ENCODE data around the gene TRPM6.
"Not testable (repeated sequence)": the region's sequence is repeated elsewhere in the genome, so short reads cannot be mapped to it uniquely, and the experiment has no call there.

Gene TRPM6, protein sequence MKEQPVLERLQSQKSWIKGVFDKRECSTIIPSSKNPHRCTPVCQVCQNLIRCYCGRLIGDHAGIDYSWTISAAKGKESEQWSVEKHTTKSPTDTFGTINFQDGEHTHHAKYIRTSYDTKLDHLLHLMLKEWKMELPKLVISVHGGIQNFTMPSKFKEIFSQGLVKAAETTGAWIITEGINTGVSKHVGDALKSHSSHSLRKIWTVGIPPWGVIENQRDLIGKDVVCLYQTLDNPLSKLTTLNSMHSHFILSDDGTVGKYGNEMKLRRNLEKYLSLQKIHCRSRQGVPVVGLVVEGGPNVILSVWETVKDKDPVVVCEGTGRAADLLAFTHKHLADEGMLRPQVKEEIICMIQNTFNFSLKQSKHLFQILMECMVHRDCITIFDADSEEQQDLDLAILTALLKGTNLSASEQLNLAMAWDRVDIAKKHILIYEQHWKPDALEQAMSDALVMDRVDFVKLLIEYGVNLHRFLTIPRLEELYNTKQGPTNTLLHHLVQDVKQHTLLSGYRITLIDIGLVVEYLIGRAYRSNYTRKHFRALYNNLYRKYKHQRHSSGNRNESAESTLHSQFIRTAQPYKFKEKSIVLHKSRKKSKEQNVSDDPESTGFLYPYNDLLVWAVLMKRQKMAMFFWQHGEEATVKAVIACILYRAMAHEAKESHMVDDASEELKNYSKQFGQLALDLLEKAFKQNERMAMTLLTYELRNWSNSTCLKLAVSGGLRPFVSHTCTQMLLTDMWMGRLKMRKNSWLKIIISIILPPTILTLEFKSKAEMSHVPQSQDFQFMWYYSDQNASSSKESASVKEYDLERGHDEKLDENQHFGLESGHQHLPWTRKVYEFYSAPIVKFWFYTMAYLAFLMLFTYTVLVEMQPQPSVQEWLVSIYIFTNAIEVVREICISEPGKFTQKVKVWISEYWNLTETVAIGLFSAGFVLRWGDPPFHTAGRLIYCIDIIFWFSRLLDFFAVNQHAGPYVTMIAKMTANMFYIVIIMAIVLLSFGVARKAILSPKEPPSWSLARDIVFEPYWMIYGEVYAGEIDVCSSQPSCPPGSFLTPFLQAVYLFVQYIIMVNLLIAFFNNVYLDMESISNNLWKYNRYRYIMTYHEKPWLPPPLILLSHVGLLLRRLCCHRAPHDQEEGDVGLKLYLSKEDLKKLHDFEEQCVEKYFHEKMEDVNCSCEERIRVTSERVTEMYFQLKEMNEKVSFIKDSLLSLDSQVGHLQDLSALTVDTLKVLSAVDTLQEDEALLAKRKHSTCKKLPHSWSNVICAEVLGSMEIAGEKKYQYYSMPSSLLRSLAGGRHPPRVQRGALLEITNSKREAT (N-terminal part only)

DNA sequence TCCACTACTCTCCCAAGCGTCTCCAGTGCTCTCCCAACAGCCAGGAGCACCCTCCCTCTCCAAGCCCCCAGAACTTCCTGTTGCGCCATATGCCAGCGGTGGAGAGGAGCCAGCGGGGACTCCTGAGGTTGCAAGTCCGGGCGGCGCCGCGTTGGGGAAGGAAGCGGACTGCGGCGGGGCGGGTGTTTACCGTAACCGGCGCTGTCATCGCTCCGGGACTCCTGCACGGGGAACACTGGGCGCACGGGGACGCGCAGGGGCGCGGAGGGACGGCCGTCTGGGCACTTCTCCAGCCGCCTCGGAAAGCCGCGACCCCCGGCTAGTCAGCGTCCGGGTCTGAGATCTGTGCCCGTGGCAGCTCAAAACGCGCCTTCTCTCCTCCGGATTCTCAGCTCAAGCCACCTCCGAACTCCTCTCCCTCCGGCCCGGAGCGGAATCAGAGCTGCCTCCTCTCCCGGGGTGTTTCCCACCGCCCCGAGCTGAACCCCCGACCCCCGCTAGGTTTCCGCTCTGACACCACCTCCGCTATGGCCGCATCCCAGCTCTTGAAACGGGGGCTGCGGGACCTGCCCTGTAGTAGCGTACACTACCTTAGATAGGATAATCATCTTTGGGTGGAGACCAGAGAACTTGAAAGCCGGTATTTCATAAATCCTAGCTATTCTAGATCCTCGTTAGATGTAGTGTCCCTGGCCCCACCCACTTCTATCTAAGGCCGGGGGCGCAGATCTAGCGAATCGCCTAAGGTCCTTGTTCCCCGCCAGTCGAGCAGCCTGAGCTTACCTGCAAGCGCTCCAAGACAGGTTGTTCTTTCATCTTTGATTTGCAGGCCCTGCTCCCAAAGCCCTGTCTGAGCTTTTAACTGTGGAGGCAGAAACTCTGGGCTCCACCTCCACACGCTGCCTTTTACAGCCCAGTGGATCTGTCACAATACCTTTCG, at the start of gene TRPM6:
TRPM6 (minus strand) TSS at position 881 of the 940 bp plus-strand sequence; CDS start at position 816, 65 bp downstream.
- peak within 1 kb of the TSS; percentile 68 to 69 for H3K4me3 ChIP-seq (ENCODE audit: low read length in 2 of 2)
- peak within 1 kb of the TSS; percentile 67 to 74 for H3K27ac ChIP-seq (ENCODE audit: low read depth in 2 of 2, low read length in 2 of 2)
- H3K9ac ChIP-seq (ENCODE audit: low read depth in 1 of 2, low read length in 2 of 2) = peak within 1 kb of the TSS; percentile 44 to 70

DNA sequence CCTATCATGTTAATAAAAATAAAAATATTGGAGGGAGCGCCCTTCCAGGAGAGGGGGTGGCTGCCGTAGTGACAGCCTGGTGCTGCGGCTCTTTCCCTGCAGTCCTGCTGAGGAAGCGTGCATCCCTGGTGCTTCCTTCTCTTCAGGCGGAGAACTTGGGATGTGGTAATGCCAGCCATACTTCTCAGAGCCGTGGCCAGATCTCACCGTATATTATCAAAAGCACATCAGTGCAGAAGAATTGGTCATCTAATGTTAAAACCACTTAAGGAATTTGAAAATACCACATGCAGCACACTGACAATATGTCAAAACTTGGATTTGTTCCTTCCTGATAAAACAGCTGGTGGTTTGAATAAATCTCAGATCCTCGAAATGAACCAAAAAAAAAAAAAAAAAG, 47.3 kb upstream of the TRPM6 start:
- no peak overlapping the region for H3K4me3 ChIP-seq (ENCODE audit: low read length in 2 of 2)
- no peaks in the 10 kb centered on the region for H3K36me3 ChIP-seq (ENCODE audit: control insufficient read depth in 2 of 2, insufficient read depth in 2 of 2, low read length in 2 of 2)
- H3K27ac ChIP-seq (ENCODE audit: low read depth in 2 of 2, low read length in 2 of 2) = no peak overlapping the region
- no peaks in the 10 kb centered on the region for H3K4me1 ChIP-seq (ENCODE audit: control insufficient read depth in 2 of 2, insufficient read depth in 2 of 2, low read length in 2 of 2)
- no peaks in the 10 kb centered on the region for H3K9me3 ChIP-seq (ENCODE audit: control insufficient read depth in 2 of 2, low read length in 2 of 2)
- H3K27me3 ChIP-seq (ENCODE audit: control insufficient read depth in 2 of 2, insufficient read depth in 2 of 2, low read length in 2 of 2) = no peaks in the 10 kb centered on the region
- H3K9ac ChIP-seq (ENCODE audit: low read depth in 1 of 2, low read length in 2 of 2) = no peak overlapping the region

More for the DNA sequence above, at the start of gene TRPM6:
- peaks cover 0 to 7% of the 10 kb centered on the region in 2 donors for H3K4me1 ChIP-seq (ENCODE audit: control insufficient read depth in 2 of 2, insufficient read depth in 2 of 2, low read length in 2 of 2)
- no peaks in the 10 kb centered on the region for H3K36me3 ChIP-seq (ENCODE audit: control insufficient read depth in 2 of 2, insufficient read depth in 2 of 2, low read length in 2 of 2)
- H3K9me3 ChIP-seq (ENCODE audit: control insufficient read depth in 2 of 2, low read length in 2 of 2) = no peaks in the 10 kb centered on the region
- H3K27me3 ChIP-seq (ENCODE audit: control insufficient read depth in 2 of 2, insufficient read depth in 2 of 2, low read length in 2 of 2) = no peaks in the 10 kb centered on the region

DNA sequence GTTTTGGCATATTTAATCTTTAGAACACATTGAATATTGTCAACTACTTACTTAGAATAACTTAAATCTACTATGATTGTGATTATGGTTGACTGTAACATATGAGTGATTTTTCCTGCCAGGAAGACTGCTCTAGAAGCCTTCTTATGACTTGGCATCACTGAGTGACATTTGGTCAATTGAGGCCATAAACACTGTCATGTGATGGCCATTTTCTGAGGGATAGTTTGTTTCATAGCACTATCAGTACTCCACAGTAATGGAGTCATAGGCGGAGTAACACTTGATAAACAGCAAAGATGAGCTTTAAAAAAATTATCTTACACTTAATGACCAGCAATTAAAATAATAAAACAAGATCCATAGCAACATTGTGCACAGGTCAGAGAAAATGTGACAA, 34.0 kb upstream of the TRPM6 start:
- Histone ChIP-seq H3K27me3 (ENCODE audit: control insufficient read depth in 2 of 2, insufficient read depth in 2 of 2, low read length in 2 of 2) (no peaks in the 10 kb centered on the region), H3K27ac (ENCODE audit: low read depth in 2 of 2, low read length in 2 of 2) (no peak overlapping the region), H3K9ac (ENCODE audit: low read depth in 1 of 2, low read length in 2 of 2) (no peak overlapping the region), H3K4me1 (ENCODE audit: control insufficient read depth in 2 of 2, insufficient read depth in 2 of 2, low read length in 2 of 2) (peaks cover 2 to 4% of the 10 kb centered on the region in 2 donors), H3K9me3 (ENCODE audit: control insufficient read depth in 2 of 2, low read length in 2 of 2) (no peaks in the 10 kb centered on the region), H3K4me3 (ENCODE audit: low read length in 2 of 2) (no peak overlapping the region), H3K36me3 (ENCODE audit: control insufficient read depth in 2 of 2, insufficient read depth in 2 of 2, low read length in 2 of 2) (no peaks in the 10 kb centered on the region)

DNA sequence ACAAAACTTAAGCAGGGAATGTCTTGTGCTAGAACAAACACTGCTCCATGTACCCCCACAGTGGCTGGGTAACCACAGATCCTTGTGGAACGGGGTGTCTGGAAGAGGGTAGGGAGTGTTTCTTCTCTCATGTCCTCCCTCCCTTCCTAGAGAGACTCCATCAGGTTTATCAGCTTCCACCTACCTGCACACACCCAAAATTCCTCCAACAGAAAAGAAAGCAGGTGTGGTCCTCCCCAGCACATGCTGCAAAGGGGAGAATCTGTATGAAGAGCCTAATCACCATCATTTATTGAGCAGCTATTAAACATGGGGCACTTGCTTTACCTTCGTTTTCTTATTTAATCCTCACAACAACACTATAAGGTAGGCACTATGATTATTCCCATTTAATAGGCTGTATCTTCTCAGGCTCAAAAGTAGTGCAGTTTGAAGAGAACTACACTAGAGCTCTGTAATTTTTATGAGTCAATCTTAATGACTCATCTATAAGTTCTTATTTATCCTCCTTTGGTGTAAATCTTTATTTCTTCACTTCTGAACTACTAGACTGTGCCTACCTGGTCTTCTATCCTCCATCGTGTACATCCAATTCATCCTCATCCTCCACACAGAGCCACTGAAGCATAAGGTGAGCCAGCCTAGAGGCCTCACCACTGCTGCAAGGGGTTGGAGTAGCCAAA, 33.4 kb upstream of the TRPM6 start:
- Histone ChIP-seq H3K4me3 (ENCODE audit: low read length in 2 of 2) (no peak overlapping the region), H3K9ac (ENCODE audit: low read depth in 1 of 2, low read length in 2 of 2) (no peak overlapping the region), H3K27me3 (ENCODE audit: control insufficient read depth in 2 of 2, insufficient read depth in 2 of 2, low read length in 2 of 2) (no peaks in the 10 kb centered on the region), H3K4me1 (ENCODE audit: control insufficient read depth in 2 of 2, insufficient read depth in 2 of 2, low read length in 2 of 2) (peaks cover 2 to 4% of the 10 kb centered on the region in 2 donors), H3K27ac (ENCODE audit: low read depth in 2 of 2, low read length in 2 of 2) (no peak overlapping the region), H3K9me3 (ENCODE audit: control insufficient read depth in 2 of 2, low read length in 2 of 2) (no peaks in the 10 kb centered on the region), H3K36me3 (ENCODE audit: control insufficient read depth in 2 of 2, insufficient read depth in 2 of 2, low read length in 2 of 2) (no peaks in the 10 kb centered on the region)

DNA sequence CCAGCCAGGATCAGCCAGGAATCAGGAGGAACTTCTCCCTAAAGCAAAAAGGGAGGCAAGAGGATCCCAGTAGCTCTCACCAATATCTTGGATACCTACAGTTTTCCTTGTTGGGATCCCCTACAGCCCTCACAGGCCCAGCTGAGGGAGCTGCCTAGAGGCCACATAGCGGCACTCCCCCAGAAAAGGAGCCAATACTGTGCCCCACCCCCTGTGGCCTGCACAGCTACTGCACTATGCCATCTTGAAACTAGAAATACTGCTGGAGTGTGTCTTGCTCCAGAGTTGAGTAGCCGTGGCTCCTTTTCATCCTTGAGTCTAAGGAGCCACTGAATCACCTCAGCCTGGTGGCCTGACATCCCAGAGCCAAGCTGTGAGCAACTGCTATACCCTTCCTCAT, 22.3 kb upstream of the TRPM6 start:
- H3K36me3 ChIP-seq (ENCODE audit: control insufficient read depth in 2 of 2, insufficient read depth in 2 of 2, low read length in 2 of 2) = no peaks in the 10 kb centered on the region

DNA sequence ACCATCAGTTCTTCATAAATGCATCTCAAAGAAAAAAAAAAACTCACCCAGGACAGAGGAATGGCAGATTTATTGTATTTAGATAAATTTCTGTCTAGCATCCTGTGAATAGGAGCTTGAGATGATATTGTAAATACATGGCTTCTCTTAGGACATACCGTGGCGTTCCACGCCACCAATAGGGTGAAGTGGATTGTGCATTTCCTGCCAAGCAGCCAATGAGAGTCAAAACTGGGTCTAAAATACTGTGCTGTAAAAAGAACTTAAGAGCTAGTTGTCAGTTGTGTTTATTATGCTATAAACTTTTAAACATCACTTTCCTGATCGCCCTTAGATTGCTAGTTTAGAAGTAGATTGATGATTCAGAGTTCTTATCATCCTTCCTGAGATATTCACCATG, 20.9 kb upstream of the TRPM6 start:
- H3K4me3 ChIP-seq (ENCODE audit: low read length in 2 of 2) = no peak overlapping the region
- no peak overlapping the region for H3K9ac ChIP-seq (ENCODE audit: low read depth in 1 of 2, low read length in 2 of 2)
- peaks cover 0 to 3% of the 10 kb centered on the region in 2 donors for H3K9me3 ChIP-seq (ENCODE audit: control insufficient read depth in 2 of 2, low read length in 2 of 2)
- H3K36me3 ChIP-seq (ENCODE audit: control insufficient read depth in 2 of 2, insufficient read depth in 2 of 2, low read length in 2 of 2) = no peaks in the 10 kb centered on the region
- no peaks in the 10 kb centered on the region for H3K4me1 ChIP-seq (ENCODE audit: control insufficient read depth in 2 of 2, insufficient read depth in 2 of 2, low read length in 2 of 2)
- no peaks in the 10 kb centered on the region for H3K27me3 ChIP-seq (ENCODE audit: control insufficient read depth in 2 of 2, insufficient read depth in 2 of 2, low read length in 2 of 2)
- no peak overlapping the region for H3K27ac ChIP-seq (ENCODE audit: low read depth in 2 of 2, low read length in 2 of 2)

More for the DNA sequence above, 22.3 kb upstream of the TRPM6 start:
- H3K27me3 ChIP-seq (ENCODE audit: control insufficient read depth in 2 of 2, insufficient read depth in 2 of 2, low read length in 2 of 2) = no peaks in the 10 kb centered on the region
- H3K4me1 ChIP-seq (ENCODE audit: control insufficient read depth in 2 of 2, insufficient read depth in 2 of 2, low read length in 2 of 2) = no peaks in the 10 kb centered on the region
- peaks cover 0 to 3% of the 10 kb centered on the region in 2 donors for H3K9me3 ChIP-seq (ENCODE audit: control insufficient read depth in 2 of 2, low read length in 2 of 2)
- H3K9ac ChIP-seq (ENCODE audit: low read depth in 1 of 2, low read length in 2 of 2) = no peak overlapping the region
- no peak overlapping the region for H3K4me3 ChIP-seq (ENCODE audit: low read length in 2 of 2)
- H3K27ac ChIP-seq (ENCODE audit: low read depth in 2 of 2, low read length in 2 of 2) = no peak overlapping the region

DNA sequence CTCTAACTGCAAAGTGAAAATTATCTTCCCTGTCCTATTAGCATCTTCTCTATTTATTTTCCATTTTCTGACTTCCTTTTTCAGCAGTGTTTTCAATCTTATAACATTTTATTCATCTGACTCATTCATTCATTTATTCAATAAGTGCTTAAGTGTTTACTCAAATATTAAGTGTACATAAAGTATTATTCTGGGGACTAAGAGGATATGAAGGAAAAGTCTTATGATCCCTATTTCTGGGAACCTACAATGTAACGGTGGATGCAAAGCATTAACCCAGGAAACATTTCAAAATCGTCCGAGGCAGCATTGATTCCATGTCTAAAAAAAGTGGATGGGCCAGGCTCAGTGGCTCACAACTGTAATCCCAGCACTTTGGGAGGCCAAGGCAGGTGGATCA, 19.4 kb upstream of the TRPM6 start:
- Histone ChIP-seq H3K4me1 (ENCODE audit: control insufficient read depth in 2 of 2, insufficient read depth in 2 of 2, low read length in 2 of 2) (no peaks in the 10 kb centered on the region), H3K27ac (ENCODE audit: low read depth in 2 of 2, low read length in 2 of 2) (no peak overlapping the region), H3K9me3 (ENCODE audit: control insufficient read depth in 2 of 2, low read length in 2 of 2) (peaks cover 0 to 3% of the 10 kb centered on the region in 2 donors), H3K9ac (ENCODE audit: low read depth in 1 of 2, low read length in 2 of 2) (no peak overlapping the region), H3K4me3 (ENCODE audit: low read length in 2 of 2) (no peak overlapping the region), H3K36me3 (ENCODE audit: control insufficient read depth in 2 of 2, insufficient read depth in 2 of 2, low read length in 2 of 2) (no peaks in the 10 kb centered on the region), H3K27me3 (ENCODE audit: control insufficient read depth in 2 of 2, insufficient read depth in 2 of 2, low read length in 2 of 2) (no peaks in the 10 kb centered on the region)

DNA sequence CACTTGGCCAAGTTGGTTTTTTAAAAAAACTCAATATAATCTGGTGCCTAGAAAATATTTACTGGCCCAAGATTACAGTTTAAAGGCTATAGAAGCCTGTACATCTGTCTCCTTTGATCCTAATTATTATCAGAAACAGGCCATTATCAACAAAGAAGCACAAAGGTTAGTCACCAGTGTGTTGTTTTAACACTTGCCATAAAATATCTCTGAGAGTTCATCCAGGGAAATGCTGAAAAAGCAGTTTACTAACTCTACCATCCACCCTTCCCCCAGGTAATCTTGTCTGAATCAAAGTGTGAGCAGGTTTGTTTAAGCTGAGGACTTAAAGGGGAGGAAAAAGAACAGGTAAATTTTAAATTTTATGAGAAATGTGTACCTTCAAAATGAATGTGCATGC, 13.3 kb upstream of the TRPM6 start:
- Histone ChIP-seq H3K9me3 (ENCODE audit: control insufficient read depth in 2 of 2, low read length in 2 of 2) (no peaks in the 10 kb centered on the region), H3K9ac (ENCODE audit: low read depth in 1 of 2, low read length in 2 of 2) (no peak overlapping the region), H3K36me3 (ENCODE audit: control insufficient read depth in 2 of 2, insufficient read depth in 2 of 2, low read length in 2 of 2) (no peaks in the 10 kb centered on the region), H3K4me1 (ENCODE audit: control insufficient read depth in 2 of 2, insufficient read depth in 2 of 2, low read length in 2 of 2) (no peaks in the 10 kb centered on the region), H3K27me3 (ENCODE audit: control insufficient read depth in 2 of 2, insufficient read depth in 2 of 2, low read length in 2 of 2) (no peaks in the 10 kb centered on the region), H3K27ac (ENCODE audit: low read depth in 2 of 2, low read length in 2 of 2) (no peak overlapping the region), H3K4me3 (ENCODE audit: low read length in 2 of 2) (no peak overlapping the region)

DNA sequence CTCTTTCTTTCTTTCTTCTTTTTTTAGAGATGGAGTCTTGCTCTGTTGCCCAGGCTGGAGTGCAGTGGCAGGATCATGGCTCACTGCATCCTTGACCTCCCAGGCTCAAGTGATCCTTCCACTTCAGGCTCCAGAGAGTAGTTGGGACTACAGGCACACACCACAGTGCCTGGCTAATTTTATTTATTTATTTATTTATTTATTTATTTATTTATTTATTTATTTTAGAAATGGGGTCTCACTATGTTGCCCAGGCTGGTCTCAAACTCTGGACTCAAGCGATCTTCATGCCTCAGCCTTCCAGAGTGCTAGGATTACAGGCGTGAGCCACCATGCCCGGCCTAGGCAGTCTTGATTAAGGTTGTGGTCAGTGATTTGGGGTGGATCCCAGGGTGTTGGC, 728 bp upstream of the TRPM6 start:
- not testable (repeated sequence) for H3K9ac ChIP-seq (ENCODE audit: low read depth in 1 of 2, low read length in 2 of 2); H3K9me3 ChIP-seq (ENCODE audit: control insufficient read depth in 2 of 2, low read length in 2 of 2); H3K27ac ChIP-seq (ENCODE audit: low read depth in 2 of 2, low read length in 2 of 2); H3K4me3 ChIP-seq (ENCODE audit: low read length in 2 of 2); H3K27me3 ChIP-seq (ENCODE audit: control insufficient read depth in 2 of 2, insufficient read depth in 2 of 2, low read length in 2 of 2); H3K36me3 ChIP-seq (ENCODE audit: control insufficient read depth in 2 of 2, insufficient read depth in 2 of 2, low read length in 2 of 2); H3K4me1 ChIP-seq (ENCODE audit: control insufficient read depth in 2 of 2, insufficient read depth in 2 of 2, low read length in 2 of 2)

Measured in mucosa of rectum (tissue), 2 donors.